ENCODE data around the gene ASPSCR1. TPM values are rescaled to one million over a fixed set of nuclear protein-coding genes. Genes with fewer than 3 reads are reported as not detected.

Gene ASPSCR1
- total and polyA plus RNA-seq, 12 donors = 10.2 to 177 (median 27.6) TPM

- no peak for TF ChIP-seq POLR2A (IDR thresholded peaks at IDR 0.05)
- TF ChIP-seq, protein P1, sequence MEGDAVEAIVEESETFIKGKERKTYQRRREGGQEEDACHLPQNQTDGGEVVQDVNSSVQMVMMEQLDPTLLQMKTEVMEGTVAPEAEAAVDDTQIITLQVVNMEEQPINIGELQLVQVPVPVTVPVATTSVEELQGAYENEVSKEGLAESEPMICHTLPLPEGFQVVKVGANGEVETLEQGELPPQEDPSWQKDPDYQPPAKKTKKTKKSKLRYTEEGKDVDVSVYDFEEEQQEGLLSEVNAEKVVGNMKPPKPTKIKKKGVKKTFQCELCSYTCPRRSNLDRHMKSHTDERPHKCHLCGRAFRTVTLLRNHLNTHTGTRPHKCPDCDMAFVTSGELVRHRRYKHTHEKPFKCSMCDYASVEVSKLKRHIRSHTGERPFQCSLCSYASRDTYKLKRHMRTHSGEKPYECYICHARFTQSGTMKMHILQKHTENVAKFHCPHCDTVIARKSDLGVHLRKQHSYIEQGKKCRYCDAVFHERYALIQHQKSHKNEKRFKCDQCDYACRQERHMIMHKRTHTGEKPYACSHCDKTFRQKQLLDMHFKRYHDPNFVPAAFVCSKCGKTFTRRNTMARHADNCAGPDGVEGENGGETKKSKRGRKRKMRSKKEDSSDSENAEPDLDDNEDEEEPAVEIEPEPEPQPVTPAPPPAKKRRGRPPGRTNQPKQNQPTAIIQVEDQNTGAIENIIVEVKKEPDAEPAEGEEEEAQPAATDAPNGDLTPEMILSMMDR (IDR thresholded peaks at IDR 0.05) = no peak
- peaks cover 4 to 12% of the 10 kb centered on the region in 2 donors for H3K4me1 ChIP-seq (replicated peaks in 1 of 2)
- WGBS, 4 donors = 52 to 67% (median 57%) methylated on average over 15 to 53 of the region's 53 CpGs
- H3K9me3 ChIP-seq (replicated peaks in 1 of 3) = no peaks in the 10 kb centered on the region
- H3K36me3 ChIP-seq (replicated peaks in 1 of 2) = no peaks in the 10 kb centered on the region
- DNase-seq = peak; percentile 61 to 90 (median 88)
- H3K4me3 ChIP-seq = no peak overlapping the region
- H3K27ac ChIP-seq = peak overlapping the region in 4 of 5 donors; percentile 37 to 86 (median 60)
- H3K27me3 ChIP-seq = no peaks in the 10 kb centered on the region
- intact Hi-C loops (cut with DNase I) = no loop called here
Measured at GRCh38 chr17:82003411-82004381, 26.3 kb downstream of the ASPSCR1 start.

- H3K4me1 ChIP-seq (replicated peaks in 1 of 2) = peaks cover 4 to 12% of the 10 kb centered on the region in 2 donors
- no peaks in the 10 kb centered on the region for H3K36me3 ChIP-seq (replicated peaks in 1 of 2)
- peak overlapping the region in 2 of 5 donors; percentile 54 to 86 for H3K27ac ChIP-seq
- H3K27me3 ChIP-seq = no peaks in the 10 kb centered on the region
- H3K9me3 ChIP-seq (replicated peaks in 1 of 3) = no peaks in the 10 kb centered on the region
- WGBS, 4 donors = 86 to 95% (median 92%) methylated on average over 18 to 41 of the region's 41 CpGs
- TF ChIP-seq, protein P1 (IDR thresholded peaks at IDR 0.05) = no peak
- TF ChIP-seq POLR2A (IDR thresholded peaks at IDR 0.05) = no peak
- DNase-seq = no peak
- intact Hi-C loops (cut with DNase I) = no loop called here
- no peak overlapping the region for H3K4me3 ChIP-seq
Measured at GRCh38 chr17:82004517-82005455, 27.4 kb downstream of the ASPSCR1 start.

DNA sequence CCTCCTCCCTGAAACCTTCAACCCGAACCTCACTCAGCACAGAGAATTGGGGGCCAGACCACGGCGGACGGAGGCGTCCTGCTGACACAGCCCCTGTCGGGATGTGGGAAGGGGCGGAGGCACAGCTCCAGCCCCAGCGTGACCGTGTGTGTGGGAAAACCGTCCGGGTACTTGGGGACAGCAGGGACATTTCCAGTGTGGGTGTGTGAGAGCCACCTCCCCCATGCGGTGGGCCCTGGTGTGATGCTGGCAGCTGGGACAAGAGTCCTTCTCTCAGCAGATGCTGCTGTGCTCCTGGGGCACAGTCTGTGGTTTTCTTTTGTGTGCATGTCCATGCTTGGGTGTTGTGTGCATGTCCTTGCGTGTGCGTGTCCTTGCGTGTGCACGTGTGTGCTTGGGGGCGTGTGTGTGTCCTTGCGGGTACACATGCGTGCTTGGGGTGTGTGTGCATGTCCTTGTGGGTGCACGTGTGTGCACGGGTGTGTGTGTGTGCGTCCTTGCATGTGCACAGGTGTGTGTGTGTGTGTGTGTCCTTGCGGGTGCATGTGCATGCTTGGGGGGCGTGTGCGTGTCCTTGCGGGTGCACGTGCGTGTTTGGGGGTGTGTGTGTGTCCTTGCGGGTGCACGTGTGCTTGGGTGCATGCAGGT lies 28.4 kb downstream of the ASPSCR1 start:
- Histone ChIP-seq H3K4me3 (no peak overlapping the region), H3K9me3 (replicated peaks in 1 of 3) (no peaks in the 10 kb centered on the region), H3K4me1 (replicated peaks in 1 of 2) (peaks cover 4 to 12% of the 10 kb centered on the region in 2 donors), H3K36me3 (replicated peaks in 1 of 2) (no peaks in the 10 kb centered on the region), H3K27me3 (no peaks in the 10 kb centered on the region), H3K27ac (no peak overlapping the region)
- TF ChIP-seq, protein P1 (IDR thresholded peaks at IDR 0.05) = no peak
- TF ChIP-seq POLR2A (IDR thresholded peaks at IDR 0.05) = no peak
- 82 to 97% (median 90%) methylated on average over 5 to 30 of the region's 30 CpGs for WGBS, 4 donors
- intact Hi-C loops (cut with DNase I) = no loop called here
- no peak for DNase-seq
